G401.6 (cell line): Measurements from ENCODE around the gene SLC16A10.
"Not testable (repeated sequence)": the region's sequence is repeated elsewhere in the genome, so short reads cannot be mapped to it uniquely, and the experiment has no call there.

Experiments used
- FAIRE-seq: peaks from 2 replicates; lab custom pipeline; 2012; peaks lifted over from hg19 to GRCh38; lab: Jason Lieb, UNC

The SLC16A10 gene, protein sequence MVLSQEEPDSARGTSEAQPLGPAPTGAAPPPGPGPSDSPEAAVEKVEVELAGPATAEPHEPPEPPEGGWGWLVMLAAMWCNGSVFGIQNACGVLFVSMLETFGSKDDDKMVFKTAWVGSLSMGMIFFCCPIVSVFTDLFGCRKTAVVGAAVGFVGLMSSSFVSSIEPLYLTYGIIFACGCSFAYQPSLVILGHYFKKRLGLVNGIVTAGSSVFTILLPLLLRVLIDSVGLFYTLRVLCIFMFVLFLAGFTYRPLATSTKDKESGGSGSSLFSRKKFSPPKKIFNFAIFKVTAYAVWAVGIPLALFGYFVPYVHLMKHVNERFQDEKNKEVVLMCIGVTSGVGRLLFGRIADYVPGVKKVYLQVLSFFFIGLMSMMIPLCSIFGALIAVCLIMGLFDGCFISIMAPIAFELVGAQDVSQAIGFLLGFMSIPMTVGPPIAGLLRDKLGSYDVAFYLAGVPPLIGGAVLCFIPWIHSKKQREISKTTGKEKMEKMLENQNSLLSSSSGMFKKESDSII

DNA sequence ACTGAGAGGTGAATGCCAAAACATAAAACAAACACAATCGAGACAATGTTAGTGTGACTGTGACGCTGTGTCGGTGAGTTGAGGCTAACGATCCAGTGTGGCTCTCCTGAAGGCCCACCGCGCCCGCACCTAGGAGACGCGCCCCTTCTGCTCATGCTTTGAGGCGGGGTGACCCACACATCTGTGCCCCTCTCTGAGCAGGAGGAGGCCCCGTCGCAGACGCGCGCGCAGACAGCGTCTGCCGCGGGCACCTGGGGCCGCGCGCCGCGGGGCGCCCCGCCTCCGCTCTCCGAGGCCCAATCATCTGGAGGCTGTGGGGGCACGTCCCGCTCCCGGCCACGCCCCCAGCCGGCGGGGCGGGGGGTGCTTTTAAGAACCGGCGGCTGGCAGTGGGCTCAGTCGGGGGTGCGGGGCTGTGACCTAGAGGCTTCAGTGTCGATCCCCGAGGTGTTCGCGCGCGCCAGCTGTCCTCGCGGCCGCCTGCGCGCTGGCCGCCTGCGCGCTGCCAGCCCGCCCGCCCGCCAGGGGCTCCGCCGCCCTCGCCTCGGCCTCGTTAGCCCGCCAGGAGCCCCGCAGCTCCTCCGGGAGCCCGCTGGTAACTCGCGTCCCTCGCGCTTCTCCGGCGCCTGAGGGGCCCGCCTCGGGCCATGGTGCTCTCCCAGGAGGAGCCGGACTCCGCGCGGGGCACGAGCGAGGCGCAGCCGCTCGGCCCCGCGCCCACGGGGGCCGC lies at the start of gene SLC16A10:
Gene SLC16A10, plus strand, starts transcription at position 398 of the 730 bp plus-strand sequence. Its CDS starts 250 bp downstream, at position 648.
- no peak for FAIRE-seq

DNA sequence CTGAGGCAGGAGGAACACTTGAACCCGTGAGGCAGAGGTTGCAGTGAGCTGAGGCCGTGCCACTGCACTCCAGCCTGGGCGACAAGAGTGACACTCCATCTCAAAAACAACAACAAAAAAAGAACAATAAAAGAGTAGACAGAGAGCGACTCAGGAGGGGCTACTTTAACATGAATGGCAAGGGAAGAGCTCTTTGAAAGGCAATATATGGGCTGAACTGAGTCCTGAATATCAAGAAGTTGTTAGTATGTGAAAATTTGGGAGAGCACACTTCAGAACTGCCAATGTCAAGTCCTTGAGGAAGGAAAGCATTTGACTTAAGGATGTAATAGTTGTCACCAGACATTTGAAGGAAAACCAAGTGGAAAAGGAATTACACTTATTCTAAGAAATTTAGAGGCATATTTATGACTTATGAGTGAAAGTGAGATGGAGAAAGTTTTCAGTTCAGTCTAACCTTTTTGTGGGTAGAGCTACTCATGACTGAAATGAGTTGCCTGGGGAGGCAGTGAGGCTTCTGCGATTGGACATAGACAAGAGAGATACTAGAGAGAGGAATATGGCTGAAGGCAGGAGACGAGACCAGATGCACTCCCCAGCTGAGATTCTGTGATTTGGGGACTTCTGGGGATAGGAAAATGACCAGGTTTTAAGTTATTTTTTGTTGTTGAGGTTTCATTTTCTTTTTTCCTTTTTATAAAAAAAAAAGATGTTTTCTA lies 48.6 kb upstream of the SLC16A10 start:
- no peak for FAIRE-seq

DNA sequence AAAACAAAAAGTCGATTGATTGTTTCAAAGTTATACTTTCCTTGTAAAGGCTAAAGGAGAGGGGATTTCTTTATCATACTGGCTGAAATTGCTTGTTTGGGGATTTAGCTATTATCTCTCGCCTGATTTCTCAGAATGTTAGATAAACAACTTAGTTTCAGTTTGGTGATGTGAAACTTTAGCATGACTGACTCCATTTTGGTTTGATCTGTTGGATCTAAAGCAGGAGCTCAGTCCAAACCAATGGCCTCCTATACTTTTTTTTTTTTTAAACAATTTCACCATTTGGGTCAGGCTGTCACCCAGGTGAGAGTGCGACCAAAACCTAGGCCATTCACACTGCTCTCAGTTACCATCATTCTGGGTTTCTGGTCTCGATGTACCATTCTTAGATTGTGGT lies 45.4 kb upstream of the SLC16A10 start:
- no peak for FAIRE-seq

DNA sequence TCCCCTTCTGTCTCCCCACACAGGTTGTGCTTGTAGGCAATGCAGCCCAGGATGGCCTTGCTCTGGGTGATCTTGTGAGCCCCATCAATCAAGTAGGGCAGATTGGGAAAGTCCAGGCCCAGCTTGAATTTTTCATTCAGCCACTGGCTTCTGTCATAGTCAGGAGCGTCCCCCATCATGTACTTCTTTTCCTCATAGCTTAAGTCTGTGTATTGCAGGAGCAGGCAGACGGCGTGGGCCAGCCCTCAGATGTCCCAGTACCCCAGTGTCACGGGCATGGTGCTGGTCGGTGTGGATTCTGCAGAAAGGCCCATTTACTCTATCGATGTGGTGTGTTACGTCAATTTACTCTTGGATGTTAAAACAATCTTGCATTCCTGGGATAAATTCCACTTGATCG lies 40.1 kb upstream of the SLC16A10 start:
- no peak for FAIRE-seq

DNA sequence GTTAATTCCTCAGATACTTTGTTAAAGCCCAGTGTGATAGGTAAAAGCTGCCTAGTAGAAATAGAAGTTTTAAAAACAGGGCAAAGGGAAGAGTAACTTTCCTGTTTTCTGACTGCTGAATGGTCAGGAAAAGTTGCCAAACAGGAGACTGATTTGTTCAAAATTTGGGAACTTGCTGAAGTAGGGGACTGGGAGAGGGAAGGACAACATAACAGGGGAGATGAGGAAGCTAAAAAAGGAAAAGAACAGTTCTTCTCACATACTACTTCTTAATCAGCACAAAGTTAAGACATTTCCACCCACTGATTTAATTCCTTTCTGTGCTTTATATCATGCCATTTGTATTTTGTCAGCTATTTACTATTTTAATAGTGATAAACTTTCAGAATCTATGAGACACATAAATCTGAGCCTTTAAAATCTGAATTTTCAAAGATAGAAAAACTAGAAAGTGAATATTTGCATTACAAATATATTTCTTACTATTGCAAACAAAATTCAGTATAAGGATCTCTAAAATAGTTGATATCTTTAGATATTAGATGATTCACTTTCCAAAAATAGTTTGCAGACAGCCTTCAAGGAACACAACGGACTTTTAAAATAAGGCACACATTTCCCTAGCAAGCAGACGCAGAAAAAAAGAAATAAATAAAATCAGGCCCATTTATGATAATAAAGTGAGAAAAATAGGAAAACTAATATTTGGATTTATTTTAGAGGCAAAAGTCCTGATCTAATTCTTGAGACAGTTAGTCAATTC lies 36.9 kb upstream of the SLC16A10 start:
- peak; percentile 58 for FAIRE-seq

DNA sequence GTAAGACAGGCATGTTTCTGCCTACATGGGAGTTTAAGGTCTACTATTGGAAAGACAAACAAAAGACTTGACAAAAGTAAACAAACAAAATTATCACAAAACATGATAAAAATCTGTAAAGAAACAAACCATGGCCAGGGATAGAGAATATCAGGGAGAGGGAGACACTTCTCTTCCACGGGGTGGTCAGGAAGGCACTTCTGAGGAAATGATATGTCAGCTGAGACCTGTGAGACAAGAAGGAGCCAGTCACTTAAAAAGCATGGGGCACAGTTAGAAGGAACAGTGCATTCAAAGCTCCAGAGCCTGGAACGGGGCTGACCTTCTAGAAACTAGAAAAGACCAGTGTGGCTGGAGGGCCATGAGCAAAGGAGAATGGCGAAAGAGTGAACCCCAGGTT lies 35.1 kb upstream of the SLC16A10 start:
- FAIRE-seq = no peak

DNA sequence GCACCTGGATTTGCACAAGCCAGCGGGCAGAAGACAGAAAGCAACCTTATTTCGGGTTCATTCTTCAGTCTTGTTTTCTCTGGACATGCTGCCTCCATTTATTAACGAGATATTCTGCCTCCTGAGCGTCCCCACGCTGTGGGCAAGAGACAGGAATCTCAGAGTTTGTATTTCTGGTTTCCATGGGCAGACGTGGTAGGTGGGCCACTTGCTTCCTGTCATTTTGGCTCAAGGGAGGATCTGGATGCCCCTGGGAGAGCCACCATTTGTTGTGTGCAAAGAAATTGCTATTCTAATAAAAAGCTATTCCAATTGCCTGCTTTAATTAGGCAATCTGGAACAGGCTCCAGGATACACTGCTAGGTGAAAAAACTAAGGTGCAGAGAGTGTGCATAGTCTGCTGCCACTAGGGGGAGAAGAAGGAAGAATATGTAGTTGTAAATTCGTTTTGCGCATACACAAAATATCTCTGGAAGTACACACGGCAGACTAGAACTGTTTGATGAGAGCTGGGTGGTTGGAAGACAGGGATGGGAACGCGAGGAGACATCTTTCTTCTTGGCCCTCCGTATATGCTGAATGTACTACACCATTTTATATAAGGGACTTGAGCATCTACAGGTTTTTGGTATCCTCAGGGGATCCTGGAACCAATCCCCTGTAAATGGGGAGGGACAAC lies 30.1 kb upstream of the SLC16A10 start:
- FAIRE-seq = peak; percentile 92

DNA sequence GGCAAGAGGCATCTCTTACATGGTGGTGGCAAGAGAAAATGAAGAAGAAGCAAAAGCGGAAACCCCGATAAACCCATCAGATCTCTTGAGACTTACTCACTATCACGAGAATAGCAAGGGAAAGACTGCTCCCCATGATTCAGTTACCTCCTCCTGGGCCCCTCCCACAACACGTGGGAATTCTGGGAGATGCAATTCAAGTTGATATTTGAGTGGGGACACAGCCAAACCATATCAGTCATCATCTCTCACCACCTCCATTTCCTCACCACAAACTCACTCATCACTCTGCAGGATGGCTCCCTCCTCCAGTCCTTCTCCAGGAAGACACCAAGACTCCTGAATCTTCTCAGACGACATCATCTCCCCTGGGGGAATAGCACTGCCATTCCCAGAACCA lies 25.8 kb upstream of the SLC16A10 start:
- FAIRE-seq = no peak

DNA sequence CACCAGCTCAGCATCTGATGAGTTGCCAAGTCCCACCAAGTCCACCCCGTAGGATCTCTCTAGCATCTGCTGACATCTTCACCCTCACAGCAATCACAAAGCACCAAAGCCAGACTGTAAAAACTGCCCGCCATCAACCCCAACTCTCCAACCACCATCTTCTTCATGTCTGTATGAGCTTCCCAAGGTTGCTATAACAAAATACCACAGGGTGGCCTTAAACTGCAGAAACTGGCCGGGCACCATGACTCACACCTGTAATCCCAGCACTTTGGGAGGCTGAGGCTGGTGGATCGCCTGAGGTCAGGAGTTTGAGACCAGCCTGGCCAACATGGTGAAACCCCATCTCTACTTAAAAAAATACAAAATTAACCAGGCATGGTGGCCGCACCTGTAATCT lies 25.3 kb upstream of the SLC16A10 start:
- FAIRE-seq = not testable (repeated sequence)

DNA sequence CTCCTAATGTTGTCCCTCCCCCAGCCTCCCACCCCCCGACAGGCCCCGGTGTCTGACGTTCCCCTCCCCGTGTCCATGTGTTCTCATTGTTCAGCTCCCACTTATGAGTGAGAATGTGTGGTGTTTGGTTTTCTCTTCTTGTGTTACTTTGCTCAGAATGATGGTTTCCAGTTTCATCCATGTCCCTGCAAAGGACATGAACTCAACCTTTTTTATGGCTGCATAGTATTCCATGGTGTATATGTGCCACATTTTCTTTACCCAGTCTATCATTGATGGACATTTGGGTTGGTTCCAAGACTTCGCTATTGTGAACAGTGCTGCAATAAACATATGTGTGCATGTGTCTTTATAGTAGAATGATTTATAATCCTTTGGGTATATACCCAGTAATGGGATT lies 24.4 kb upstream of the SLC16A10 start:
- not testable (repeated sequence) for FAIRE-seq

DNA sequence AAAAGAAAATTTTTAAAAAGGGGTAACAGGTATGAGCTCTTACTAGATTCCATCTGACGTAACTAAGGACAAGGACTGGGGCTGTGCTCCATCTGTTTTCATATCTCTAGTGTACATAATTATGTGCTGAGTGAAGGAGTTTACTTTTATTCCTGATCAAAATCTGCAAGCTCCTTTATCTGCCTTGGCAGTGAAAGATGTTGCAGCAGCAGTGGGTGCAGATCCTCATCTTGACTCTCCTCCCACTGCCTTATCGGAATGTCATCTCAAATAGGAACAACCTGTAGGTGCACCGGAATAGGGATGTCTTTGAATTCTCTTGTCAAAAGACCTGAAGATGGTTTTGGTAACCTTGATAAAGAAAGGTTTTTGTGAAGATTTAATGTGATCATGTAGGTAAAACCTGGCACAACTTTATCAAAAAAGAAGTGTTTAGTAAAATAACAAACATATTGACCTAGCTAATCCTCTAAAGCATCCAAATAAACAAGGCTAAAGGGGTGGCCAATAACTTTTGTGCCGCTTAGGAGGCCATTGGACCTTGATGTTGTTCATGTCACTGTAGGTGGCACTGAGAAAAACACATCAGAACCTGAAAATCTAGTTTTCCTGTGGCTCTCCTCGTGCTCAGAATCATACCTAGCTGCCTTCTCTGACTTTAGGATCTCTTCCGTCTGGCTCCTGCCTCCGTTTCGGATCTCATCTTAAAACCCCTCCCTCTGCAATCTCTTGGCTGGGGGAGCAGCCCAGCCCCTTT lies 19.0 kb upstream of the SLC16A10 start:
- FAIRE-seq = no peak

DNA sequence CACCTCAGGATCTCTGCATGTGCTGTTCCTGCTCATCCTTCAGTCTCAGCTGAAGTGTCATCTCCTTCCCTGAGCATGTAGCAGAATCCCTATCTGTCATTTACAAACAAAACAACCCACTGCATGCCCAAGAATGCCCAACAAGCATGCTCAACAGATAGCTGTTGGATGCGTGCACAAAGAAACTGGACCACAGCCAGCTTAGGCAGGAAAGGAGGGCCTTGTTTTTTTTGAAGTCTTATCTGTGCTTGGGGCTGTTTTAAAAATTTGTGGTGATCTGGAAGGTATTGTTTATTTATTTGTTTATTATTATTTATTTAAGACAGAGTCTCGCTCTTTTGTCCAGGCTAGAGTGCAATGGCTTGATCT lies 18.5 kb upstream of the SLC16A10 start:
- FAIRE-seq = no peak

DNA sequence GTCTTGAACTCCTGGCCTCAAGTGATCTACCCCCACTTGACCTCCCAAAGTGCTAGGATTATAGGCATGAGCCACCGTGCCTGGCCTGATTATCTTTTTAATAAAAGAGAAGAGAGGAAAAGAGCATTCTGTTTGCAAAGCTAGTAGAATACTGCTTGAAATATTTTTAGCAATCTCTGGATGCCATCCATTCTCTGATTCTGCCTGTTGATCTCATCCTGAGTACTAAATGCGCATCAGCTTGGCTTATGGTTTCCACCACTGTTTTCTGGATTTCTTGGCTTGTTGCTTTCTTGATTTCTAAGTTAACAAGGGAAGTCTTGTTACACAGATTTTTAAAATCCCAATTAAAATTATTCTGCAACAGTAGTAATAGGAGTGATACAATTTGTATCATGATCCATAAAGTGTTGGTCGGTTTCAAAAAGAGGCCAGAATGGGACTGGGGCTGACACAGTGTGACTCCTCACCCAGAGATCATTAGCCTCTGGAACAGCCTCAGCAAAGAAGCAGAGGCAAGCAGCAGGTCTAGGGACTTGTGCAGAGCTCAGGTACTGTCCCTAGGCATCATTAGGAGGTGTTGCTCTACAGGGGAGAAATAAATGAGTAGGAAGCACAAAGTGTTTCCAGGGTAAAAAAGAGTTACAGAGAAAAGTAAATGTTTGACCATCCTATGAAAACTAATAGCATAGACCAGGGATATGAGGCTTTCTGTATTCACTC lies 17.8 kb upstream of the SLC16A10 start:
- no peak for FAIRE-seq

DNA sequence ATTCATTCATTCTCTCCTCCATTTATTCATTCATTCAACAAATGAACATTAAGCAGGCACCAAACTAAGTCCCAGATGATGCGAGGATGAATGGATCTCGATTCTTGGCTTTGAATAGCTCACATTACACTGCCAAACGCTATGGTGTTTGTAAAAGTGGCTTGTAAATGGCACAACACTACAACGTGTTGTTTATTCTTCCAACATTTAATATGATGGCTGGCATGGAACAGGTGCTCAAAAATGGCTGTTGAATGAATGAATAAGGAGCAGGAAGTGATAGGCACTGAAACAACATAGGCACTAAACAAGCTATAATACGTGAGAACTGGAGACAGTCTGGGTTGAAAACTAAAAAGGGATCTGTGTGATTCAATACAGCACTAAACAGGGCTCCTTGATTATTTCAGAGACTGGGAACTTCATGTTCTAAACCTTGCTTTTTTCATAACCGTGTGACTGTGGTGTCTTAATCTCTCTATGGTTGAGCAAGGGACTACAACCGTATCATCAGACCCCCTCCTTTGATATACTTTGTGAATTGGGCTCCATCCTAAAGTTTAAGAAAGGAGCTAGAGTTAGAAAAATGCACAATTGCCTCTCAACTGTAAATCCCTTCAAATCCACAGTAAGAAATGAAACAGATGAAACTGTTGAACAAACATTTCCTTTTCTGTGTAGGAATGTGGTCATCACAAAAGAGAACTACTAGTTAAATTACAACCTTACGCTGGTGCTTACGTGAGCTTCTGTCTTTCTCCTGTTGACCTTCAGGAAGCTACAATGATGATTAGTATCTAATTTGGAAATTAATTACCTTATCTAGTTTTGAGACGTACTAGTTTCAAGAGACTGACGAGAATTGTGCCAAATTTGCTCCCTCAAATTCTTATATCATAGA lies 16.9 kb upstream of the SLC16A10 start:
- no peak for FAIRE-seq

DNA sequence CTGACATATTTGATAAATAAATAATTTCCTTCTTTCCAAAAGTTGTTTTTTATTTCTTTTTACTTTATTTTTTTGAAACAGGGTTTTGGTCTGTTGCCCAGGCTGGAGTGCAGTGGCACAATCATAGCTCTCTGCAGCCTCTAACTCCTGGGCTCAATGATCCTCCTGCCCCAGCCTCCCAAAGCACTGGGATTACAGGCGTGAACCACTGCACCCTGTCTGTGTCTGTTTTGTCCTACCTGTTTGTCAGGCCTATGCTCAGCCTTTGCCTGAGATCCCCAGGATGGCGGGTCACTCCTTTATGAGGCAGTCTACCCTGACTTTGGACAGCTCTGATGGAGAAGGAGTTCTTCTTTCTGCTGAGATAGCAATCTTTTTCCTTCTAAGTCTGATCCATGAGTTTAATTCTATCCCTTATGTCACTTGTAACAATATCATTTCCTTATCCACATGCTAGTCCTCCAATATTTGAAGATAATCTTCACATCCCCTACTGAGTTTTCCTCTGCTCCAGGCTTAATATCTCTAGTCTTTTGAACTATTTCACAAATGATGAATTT lies 14.4 kb upstream of the SLC16A10 start:
- no peak for FAIRE-seq

DNA sequence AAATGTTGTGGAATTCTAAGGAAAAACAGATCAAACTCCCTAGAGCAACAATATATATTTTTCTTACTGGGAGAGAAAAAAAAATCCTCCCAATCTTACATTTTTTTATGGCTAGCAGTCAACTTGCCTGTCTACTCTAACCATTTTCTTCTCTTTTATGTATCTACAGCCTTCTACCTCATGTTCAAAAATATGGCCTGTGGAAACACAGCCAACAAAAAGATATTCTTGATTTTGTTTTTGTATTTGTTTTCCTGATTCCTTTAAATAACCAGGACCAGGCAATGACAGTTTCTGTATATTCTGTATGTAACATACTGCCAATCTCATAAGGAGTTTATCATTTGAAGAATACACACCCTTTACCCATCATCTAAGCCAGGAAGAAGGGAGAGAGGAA lies 13.0 kb upstream of the SLC16A10 start:
- FAIRE-seq = no peak

DNA sequence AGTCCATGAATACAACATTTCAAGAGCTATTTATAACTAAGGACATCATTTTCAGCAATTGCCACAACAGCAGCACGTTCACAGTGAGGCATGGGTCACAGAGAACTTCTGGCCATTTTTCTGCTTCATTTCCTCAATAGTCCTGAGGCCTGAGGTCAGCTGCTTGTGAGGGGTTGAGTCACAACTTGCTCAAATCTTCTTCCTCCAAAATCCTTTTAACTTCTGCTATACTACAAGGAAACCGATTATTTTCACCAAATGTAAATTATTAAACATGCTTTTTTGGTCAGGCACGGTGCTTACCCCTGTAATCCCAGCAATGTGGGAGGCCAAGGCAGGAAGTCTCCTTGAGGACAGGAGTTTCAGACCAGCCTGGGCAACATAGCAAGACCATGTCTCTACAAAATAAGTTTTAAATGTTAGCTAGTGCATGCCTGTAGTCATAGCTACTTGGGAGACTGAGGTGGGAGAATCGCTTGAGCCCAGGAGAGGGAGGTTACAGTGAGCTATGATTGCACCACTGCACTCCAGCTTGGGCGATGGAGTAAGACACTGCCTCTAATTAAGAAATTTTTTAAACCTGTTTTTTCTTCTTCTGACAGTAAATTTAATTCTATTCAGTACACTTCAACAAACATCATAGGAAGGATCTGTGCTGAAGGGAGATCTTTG lies 11.1 kb upstream of the SLC16A10 start:
- no peak for FAIRE-seq

DNA sequence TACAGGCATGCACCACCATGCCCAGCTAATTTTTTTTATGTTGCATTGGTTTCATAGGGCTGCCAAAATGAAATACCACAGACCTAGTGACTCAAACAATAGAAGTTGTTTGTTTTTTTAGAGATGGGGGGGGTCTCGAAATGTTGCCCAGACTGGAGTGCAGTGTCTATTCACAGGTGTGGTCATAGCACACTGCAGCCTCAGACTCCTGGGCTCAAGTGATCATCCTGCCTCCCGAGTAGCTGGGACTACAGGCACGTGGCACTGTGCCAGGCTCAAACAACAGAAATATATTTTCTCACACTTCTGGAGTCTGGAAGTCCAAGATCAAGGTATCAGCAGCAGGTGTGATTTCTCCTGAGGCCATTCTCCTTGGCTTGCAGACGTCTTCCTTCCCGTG lies 6.6 kb upstream of the SLC16A10 start:
- FAIRE-seq = no peak
